Myocyte (in vitro differentiated cells): Measurements from ENCODE around the gene LCMT2. TPM values are rescaled to one million over a fixed set of nuclear protein-coding genes. Genes with fewer than 3 reads are reported as not detected.

Experiments used
- DNase-seq: peaks from one replicate; pipeline ENCODE4 v3.0.0-alpha.2; 2012; ENCODE audit warnings: low read depth
- polyA plus RNA-seq: library from polyadenylated mRNA; unstranded; fragments of >200 nt; gene quantifications from one replicate; pipeline ENCODE4 v1.2.1, GENCODE V29; 2012; ENCODE audit warnings: missing spikeins
- total RNA-seq: library from RNA; depleted of rRNA; stranded (reverse); fragments of >200 nt; gene quantifications from 2 replicates; pipeline ENCODE4 v1.2.3, GENCODE V29; 2014

The LCMT2 gene, protein sequence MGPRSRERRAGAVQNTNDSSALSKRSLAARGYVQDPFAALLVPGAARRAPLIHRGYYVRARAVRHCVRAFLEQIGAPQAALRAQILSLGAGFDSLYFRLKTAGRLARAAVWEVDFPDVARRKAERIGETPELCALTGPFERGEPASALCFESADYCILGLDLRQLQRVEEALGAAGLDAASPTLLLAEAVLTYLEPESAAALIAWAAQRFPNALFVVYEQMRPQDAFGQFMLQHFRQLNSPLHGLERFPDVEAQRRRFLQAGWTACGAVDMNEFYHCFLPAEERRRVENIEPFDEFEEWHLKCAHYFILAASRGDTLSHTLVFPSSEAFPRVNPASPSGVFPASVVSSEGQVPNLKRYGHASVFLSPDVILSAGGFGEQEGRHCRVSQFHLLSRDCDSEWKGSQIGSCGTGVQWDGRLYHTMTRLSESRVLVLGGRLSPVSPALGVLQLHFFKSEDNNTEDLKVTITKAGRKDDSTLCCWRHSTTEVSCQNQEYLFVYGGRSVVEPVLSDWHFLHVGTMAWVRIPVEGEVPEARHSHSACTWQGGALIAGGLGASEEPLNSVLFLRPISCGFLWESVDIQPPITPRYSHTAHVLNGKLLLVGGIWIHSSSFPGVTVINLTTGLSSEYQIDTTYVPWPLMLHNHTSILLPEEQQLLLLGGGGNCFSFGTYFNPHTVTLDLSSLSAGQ
- 4.5 and 7.1 TPM in 2 replicates for total RNA-seq
- 6.8 TPM for polyA plus RNA-seq

DNA sequence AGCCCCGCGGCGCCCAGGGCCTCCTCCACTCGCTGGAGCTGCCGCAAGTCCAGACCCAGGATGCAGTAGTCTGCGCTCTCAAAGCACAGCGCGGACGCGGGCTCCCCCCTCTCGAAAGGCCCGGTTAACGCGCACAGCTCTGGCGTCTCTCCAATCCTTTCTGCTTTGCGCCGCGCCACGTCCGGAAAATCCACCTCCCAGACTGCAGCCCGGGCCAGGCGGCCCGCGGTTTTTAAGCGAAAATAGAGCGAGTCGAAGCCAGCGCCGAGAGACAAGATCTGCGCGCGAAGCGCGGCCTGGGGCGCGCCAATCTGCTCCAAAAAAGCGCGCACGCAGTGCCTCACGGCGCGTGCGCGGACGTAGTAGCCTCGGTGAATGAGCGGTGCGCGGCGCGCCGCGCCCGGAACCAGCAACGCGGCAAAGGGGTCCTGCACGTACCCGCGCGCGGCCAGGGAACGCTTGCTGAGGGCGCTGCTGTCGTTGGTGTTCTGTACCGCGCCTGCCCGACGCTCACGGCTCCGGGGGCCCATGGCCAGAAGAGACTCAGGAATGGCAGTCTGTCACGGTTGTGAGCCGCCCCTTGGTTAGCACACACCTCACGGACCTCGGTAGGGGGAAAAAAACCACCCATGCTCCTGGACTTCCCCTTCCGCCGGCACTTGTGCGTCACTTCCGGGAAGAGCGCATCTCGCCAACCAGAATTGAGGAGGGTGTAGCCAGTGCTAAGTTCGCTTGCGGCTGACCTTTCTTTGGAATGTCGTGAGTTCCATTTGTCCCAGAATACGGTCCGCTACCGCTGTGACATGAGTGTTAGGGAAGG is at the start of gene LCMT2:
Gene LCMT2 (minus strand): TSS at position 614 of the 820 bp plus-strand sequence. CDS start 84 bp downstream, at position 530.
- peak; percentile 98 for DNase-seq

DNA sequence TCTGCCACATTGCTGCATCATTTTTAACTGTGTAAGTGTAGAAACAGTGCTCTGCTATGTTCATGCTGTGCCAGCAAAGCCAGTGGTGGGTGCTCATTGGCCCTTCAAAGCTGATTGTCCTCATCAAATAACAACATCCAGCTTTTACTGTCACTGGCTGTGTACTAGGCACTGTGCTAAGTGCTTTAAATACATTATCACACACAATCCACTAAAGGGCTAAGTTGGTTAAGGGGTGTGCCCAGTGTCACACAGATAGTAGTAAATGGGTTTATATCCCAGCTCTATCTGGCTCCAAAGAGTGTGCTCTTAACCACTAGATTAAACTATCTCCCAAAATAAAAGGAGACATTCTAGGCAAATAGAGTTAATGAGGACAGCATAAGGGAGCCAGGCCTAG is 48.2 kb upstream of the LCMT2 start:
- no peak for DNase-seq

- DNase-seq, result peak; percentile 25
Measured at GRCh38 chr15:43376017-43376705, 45.8 kb upstream of the LCMT2 start.

GRCh38 chr15:43370975-43371974 is 40.9 kb upstream of the LCMT2 start, which contains the start of the genes TUBGCP4 and ZSCAN29:
Gene TUBGCP4, plus strand, starts transcription at chr15:43371101. Its CDS starts 254 bp downstream, at chr15:43371355.
Gene ZSCAN29, minus strand, starts transcription at chr15:43371043. Its CDS starts 1,130 bp downstream, at chr15:43369913.
- DNase-seq, result peak; percentile 86

- DNase-seq, result no peak
Measured at GRCh38 chr15:43370310-43370974, 40.1 kb upstream of the LCMT2 start.

- DNase-seq, result no peak
Measured at GRCh38 chr15:43361313-43361903, 31.0 kb upstream of the LCMT2 start.

DNA sequence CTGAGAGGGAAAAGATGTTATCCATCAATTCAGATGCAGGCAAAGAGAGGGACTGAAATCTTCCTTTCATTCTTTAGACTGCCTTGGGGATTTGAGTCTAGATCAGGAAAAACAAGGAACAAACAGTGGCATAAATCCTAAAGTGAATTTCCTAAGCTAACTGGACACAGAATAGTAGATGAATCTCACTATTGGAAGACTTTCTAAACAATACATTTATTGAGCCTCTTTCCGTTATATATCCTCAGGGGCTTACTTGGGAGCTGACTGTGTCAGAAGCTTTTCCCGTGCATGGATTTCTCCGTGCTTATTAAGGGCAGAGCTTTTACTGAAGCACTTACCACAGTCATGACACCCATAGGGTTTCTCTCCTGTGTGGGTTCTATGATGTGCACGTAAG is 30.4 kb upstream of the LCMT2 start:
- no peak for DNase-seq

GRCh38 chr15:43352693-43353382 is 22.5 kb upstream of the LCMT2 start:
- peak; percentile 63 for DNase-seq

DNA sequence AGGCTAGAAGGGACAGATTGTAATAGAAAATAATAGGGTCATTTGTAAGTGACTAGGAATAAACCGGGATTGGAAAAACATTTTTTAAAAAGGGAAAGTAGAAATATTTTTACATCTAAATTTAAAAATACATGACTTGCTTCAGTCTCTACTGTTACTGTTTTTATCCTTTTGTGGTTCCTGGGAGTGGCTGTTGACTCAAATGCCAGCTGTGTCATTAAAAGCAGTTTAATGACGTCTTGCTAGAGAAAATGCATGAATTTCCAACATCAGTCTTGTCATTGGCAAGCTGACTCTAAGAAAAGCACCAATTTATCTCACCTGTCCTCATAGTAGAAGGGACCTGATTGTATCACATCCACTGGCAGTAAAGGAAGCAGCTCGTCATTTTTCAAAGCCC is 16.7 kb upstream of the LCMT2 start:
- peak; percentile 52 for DNase-seq

DNA sequence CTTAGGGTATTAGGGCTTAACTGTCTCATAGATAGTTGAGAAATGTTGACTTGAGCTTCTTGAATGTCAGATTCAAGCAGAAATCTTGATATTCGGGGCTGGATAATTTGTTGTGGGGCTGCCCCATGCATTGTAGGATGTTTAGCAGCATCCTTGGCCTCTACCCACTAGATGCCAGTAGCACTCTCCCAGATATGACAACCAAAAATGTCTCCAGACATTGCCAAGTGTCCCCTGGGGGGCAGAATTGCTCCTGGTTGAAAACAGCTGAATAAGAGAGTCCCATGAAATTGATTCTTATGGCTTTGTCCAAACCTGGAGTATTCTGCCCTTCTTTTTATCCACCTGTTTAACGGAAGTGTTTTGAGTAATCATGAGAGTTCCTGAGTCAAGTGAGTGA is 15.9 kb upstream of the LCMT2 start:
- peak; percentile 68 for DNase-seq

DNA sequence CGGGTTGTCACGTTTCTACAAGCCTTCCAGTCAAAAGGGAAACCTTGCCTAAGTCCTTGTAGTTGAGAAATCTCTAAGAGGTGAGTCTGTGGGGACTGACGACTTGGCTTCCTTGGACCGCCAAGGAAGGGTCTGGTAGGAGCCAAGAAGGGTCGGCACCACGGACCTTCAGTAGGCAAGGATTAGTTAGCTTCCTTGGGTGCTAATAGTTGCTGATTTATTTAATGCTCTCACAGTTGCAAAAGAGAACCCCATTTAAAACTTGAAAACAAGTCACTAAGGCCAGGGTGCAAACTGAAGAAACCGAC is 361 bp upstream of the LCMT2 start:
- DNase-seq, result no peak

DNA sequence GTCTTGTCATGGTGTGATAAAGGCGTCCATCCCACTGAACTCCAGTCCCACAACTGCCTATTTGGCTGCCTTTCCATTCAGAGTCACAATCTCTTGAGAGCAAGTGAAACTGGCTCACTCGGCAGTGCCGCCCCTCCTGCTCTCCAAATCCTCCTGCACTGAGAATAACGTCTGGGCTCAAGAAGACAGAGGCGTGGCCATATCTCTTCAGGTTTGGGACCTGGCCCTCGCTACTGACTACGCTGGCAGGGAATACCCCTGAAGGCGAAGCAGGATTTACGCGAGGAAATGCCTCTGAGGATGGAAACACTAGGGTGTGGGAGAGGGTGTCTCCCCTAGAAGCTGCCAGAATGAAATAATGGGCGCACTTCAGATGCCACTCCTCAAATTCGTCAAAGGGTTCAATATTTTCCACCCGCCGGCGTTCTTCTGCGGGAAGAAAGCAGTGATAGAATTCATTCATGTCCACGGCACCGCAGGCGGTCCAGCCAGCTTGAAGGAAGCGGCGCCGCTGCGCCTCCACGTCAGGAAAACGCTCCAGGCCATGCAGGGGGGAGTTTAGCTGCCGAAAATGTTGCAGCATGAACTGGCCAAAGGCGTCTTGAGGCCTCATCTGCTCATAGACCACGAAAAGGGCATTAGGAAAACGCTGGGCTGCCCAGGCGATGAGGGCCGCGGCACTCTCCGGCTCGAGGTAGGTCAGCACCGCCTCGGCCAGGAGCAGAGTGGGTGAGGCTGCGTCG is 985 bp downstream of the LCMT2 start:
- peak; percentile 33 for DNase-seq

DNA sequence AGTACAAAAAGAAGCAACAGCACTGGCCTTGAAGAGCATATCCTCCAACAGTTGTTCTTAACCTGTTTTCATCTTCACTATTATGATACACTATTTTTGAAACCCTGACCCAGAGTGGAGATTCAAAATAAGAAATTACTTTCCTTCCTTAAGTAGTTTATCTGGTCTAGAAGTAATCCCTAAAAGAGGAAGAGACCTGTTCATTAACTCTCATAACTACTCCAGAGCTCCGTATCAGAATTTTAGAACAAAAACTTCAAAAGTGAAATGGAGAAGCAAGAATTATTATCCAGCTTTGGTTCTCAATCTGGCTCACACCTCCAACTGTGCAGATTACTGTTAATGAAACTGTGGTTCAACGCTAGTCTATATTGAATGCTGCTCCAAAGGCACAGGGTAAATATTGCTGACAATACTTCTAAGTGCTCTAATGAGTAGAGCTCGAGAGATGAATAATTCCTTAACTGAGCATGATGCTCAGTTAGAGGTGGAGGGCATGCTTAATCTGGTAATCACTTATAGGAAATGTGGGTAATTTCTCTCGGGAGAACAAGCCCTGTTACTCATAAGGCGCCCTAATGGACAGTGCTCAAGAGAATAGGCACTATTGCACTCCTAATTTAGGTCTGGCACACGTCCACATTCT is 5.2 kb downstream of the LCMT2 start:
- DNase-seq, result no peak

DNA sequence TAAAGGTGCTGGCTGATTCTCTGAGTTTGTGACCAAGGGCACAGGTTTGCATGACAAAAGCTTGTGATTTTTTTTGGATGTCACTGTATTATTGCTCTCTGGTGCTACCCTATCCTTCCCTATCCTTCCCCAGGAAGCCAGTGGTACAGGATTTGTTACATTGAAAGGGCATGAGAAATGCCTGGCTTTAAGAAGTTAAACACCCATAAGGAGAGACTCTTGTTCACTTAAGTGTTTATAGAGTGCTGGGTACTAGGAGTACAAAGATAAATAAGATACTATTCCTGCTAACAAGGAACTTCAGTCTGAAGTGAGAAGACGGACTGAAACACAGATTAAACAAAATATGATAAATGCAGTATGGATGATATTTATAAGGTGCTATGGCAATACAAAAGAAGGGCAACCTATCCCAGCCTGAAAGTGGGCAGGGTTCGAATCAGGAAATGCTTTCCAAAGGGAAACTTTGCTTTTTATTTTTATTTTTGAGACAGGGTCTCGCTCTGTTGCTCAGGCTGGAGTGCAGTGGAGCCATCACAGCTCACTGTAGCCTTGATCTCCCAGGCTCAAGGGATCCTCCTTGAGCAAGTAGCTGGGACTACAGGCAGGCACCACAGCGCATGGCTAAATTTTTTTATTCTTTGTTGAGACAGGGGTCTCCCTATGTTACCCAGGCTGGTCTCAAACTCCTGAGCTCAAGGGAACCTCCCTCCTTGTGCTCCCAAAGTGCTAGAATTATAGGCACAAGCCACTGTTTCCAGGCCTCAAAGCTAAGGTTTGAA is 11.2 kb downstream of the LCMT2 start:
- DNase-seq, result no peak

DNA sequence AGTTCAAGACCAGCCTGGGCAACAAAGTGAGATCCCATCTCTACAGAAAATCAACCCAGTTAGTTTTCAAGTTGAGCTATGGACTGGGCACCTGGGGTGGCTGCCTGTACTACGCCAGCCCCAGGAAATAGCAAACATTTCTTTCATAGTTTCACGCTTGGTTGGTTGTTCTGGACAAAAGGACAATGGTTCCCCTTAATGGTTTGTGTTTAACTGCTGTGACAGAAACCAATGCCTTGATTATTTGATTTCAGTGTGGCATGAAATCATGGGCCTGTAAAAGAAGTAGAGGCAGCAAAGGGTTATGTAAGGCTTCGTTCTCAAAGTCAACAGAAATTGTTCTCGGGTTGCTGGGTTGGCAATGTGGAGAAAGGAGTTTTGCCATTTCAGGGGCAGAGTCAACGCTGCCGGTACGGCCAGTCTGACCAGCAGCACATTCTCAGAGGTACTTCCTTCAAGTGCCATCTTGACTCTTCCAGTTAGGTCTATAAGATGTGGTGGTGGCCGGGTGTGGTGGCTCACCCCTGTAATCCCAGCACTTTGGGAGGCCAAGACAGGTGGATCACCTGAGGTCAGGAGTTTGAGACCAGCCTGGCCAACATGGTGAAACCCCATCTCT is 12.7 kb downstream of the LCMT2 start:
- DNase-seq, result no peak

- no peak for DNase-seq
Measured at GRCh38 chr15:43316971-43317346, 13.4 kb downstream of the LCMT2 start.
